ENCODE results near the gene RUNDC1. TPM values are rescaled to one million over a fixed set of nuclear protein-coding genes. Genes with fewer than 3 reads are reported as not detected.

The RUNDC1 gene
- total RNA-seq, 2 donors from 2014 or later = 15.7 to 21.9 TPM

- H3K36me3 Mint-ChIP-seq (ENCODE audit: low read depth) = peaks cover 69% of the 10 kb centered on the region
- ATAC-seq (replicated peaks) = no peak
- no peaks in the 10 kb centered on the region for H3K27me3 Mint-ChIP-seq
- H3K4me1 Mint-ChIP-seq = no peaks in the 10 kb centered on the region
- no peak overlapping the region for H3K27ac Mint-ChIP-seq
- H3K4me3 Mint-ChIP-seq = no peak overlapping the region
- H3K9me3 Mint-ChIP-seq = no peaks in the 10 kb centered on the region
Measured at GRCh38 chr17:43003542-43004172, 23.3 kb downstream of the RUNDC1 start.

GRCh38 chr17:43006639-43007551 lies 26.5 kb downstream of the RUNDC1 start, which contains the start of gene IFI35:
Gene IFI35 (plus strand): TSS chr17:43006784. CDS start chr17:43006948, 164 bp downstream.
- Mint-ChIP-seq H3K4me1 (no peaks in the 10 kb centered on the region), H3K36me3 (ENCODE audit: low read depth) (peaks cover 48% of the 10 kb centered on the region)

GRCh38 chr17:43010667-43011308 lies 30.4 kb downstream of the RUNDC1 start:
- Mint-ChIP-seq H3K27ac (peak overlapping the region; percentile 9), H3K27me3 (no peaks in the 10 kb centered on the region), H3K9me3 (no peaks in the 10 kb centered on the region), H3K4me3 (no peak overlapping the region), H3K36me3 (ENCODE audit: low read depth) (peaks cover 50% of the 10 kb centered on the region), H3K4me1 (peaks cover 5% of the 10 kb centered on the region)
- ATAC-seq (replicated peaks) = no peak

More at GRCh38 chr17:43006639-43007551, 26.5 kb downstream of the RUNDC1 start, which contains the start of gene IFI35:
- Mint-ChIP-seq H3K27me3 (no peaks in the 10 kb centered on the region), H3K9me3 (no peaks in the 10 kb centered on the region), H3K4me3 (peak within 1 kb of the TSS; percentile 98), H3K27ac (peak within 1 kb of the TSS; percentile 98)
- ATAC-seq (replicated peaks) = peak; percentile 99

- no peak for ATAC-seq (replicated peaks)
- Mint-ChIP-seq H3K4me3 (no peak overlapping the region), H3K4me1 (peaks cover 5% of the 10 kb centered on the region), H3K27me3 (no peaks in the 10 kb centered on the region), H3K27ac (no peak overlapping the region), H3K9me3 (no peaks in the 10 kb centered on the region), H3K36me3 (ENCODE audit: low read depth) (peaks cover 45% of the 10 kb centered on the region)
Measured at GRCh38 chr17:43011728-43012472, 31.5 kb downstream of the RUNDC1 start.

GRCh38 chr17:43013296-43013695 lies 32.9 kb downstream of the RUNDC1 start:
- Mint-ChIP-seq H3K27me3 (no peaks in the 10 kb centered on the region), H3K4me1 (peaks cover 9% of the 10 kb centered on the region), H3K4me3 (no peak overlapping the region), H3K9me3 (no peaks in the 10 kb centered on the region), H3K36me3 (ENCODE audit: low read depth) (peaks cover 45% of the 10 kb centered on the region), H3K27ac (peak overlapping the region; percentile 20)
- no peak for ATAC-seq (replicated peaks)

- peak; percentile 27 for ATAC-seq (replicated peaks)
- peaks cover 45% of the 10 kb centered on the region for H3K36me3 Mint-ChIP-seq (ENCODE audit: low read depth)
- H3K27me3 Mint-ChIP-seq = no peaks in the 10 kb centered on the region
- peaks cover 17% of the 10 kb centered on the region for H3K4me1 Mint-ChIP-seq
- H3K27ac Mint-ChIP-seq = no peak overlapping the region
- H3K9me3 Mint-ChIP-seq = no peaks in the 10 kb centered on the region
- no peak overlapping the region for H3K4me3 Mint-ChIP-seq
Measured at GRCh38 chr17:43014020-43014648, 33.8 kb downstream of the RUNDC1 start.

- Mint-ChIP-seq H3K36me3 (ENCODE audit: low read depth) (peaks cover 45% of the 10 kb centered on the region), H3K27ac (peak overlapping the region; percentile 72), H3K4me3 (no peak overlapping the region), H3K4me1 (peaks cover 21% of the 10 kb centered on the region), H3K27me3 (no peaks in the 10 kb centered on the region), H3K9me3 (no peaks in the 10 kb centered on the region)
- no peak for ATAC-seq (replicated peaks)
Measured at GRCh38 chr17:43014649-43015542, 34.5 kb downstream of the RUNDC1 start.

- H3K27me3 Mint-ChIP-seq = no peaks in the 10 kb centered on the region
- peaks cover 41% of the 10 kb centered on the region for H3K36me3 Mint-ChIP-seq (ENCODE audit: low read depth)
- no peak overlapping the region for H3K4me3 Mint-ChIP-seq
- no peaks in the 10 kb centered on the region for H3K9me3 Mint-ChIP-seq
- ATAC-seq (replicated peaks) = no peak
- H3K27ac Mint-ChIP-seq = peak overlapping the region; percentile 72
- peaks cover 21% of the 10 kb centered on the region for H3K4me1 Mint-ChIP-seq
Measured at GRCh38 chr17:43015579-43015978, 35.2 kb downstream of the RUNDC1 start.

- Mint-ChIP-seq H3K9me3 (no peaks in the 10 kb centered on the region), H3K36me3 (ENCODE audit: low read depth) (peaks cover 37% of the 10 kb centered on the region), H3K4me3 (no peak overlapping the region), H3K27ac (no peak overlapping the region), H3K27me3 (no peaks in the 10 kb centered on the region), H3K4me1 (peaks cover 21% of the 10 kb centered on the region)
- no peak for ATAC-seq (replicated peaks)
Measured at GRCh38 chr17:43016216-43016615, 35.9 kb downstream of the RUNDC1 start.

- Mint-ChIP-seq H3K4me1 (peaks cover 21% of the 10 kb centered on the region), H3K36me3 (ENCODE audit: low read depth) (peaks cover 20% of the 10 kb centered on the region), H3K9me3 (no peaks in the 10 kb centered on the region), H3K4me3 (no peak overlapping the region), H3K27me3 (no peaks in the 10 kb centered on the region), H3K27ac (peak overlapping the region; percentile 40)
- ATAC-seq (replicated peaks) = no peak
Measured at GRCh38 chr17:43018008-43018853, 37.9 kb downstream of the RUNDC1 start.

- Mint-ChIP-seq H3K27me3 (no peaks in the 10 kb centered on the region), H3K36me3 (ENCODE audit: low read depth) (peaks cover 13% of the 10 kb centered on the region), H3K27ac (peak overlapping the region; percentile 40), H3K4me3 (no peak overlapping the region), H3K4me1 (peaks cover 21% of the 10 kb centered on the region), H3K9me3 (no peaks in the 10 kb centered on the region)
- ATAC-seq (replicated peaks) = no peak
Measured at GRCh38 chr17:43018932-43019331, 38.6 kb downstream of the RUNDC1 start.

GRCh38 chr17:43019418-43019817 lies 39.1 kb downstream of the RUNDC1 start:
- H3K9me3 Mint-ChIP-seq = no peaks in the 10 kb centered on the region
- H3K4me3 Mint-ChIP-seq = peak overlapping the region; percentile 8
- H3K27ac Mint-ChIP-seq = peak overlapping the region; percentile 63
- ATAC-seq (replicated peaks) = no peak
- H3K36me3 Mint-ChIP-seq (ENCODE audit: low read depth) = peaks cover 8% of the 10 kb centered on the region
- H3K4me1 Mint-ChIP-seq = peaks cover 23% of the 10 kb centered on the region
- H3K27me3 Mint-ChIP-seq = no peaks in the 10 kb centered on the region

Measured in activated T-helper 17 cell treated with anti-CD3 and anti-CD28 coated beads, Interleukin-2, amount 50 U/mL, for 72 hours (primary cell).